GM19463 (cell line): ENCODE data around the gene BRF1.
"Not testable (repeated sequence)": the region's sequence is repeated elsewhere in the genome, so short reads cannot be mapped to it uniquely, and the experiment has no call there.

ENCODE experiments used
- ATAC-seq: cut with Tn5 transposase; IDR thresholded peaks from one replicate; pipeline ENCODE4 v1.9.1; 2021; ENCODE audit warnings: mild to moderate bottlenecking, moderate library complexity; ENCODE audit not compliant: unreplicated experiment

The BRF1 gene

DNA sequence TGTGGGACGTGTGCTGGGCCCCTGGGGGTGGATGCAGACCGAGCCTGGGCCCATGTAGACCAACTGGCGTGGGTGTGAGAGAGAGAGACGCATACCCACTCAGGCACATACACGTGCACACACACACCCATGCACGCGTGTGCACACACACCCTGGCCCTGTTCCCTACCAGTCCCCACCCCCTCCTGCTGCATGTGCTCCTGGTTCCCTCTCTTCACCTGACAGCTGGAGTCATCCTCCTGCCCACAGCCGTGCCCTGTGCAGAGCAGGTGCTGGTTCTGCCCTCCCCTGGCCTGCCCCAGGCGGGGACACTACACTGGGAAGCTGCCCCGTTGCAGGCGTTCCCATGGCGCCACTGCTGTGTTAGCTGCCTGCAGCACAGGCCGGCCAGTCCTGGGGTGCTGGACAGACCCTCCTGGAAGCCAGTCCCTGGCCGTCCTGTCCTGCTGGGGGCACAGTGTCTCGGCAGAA lies 32.3 kb upstream of the BRF1 start:
- no peak for ATAC-seq

DNA sequence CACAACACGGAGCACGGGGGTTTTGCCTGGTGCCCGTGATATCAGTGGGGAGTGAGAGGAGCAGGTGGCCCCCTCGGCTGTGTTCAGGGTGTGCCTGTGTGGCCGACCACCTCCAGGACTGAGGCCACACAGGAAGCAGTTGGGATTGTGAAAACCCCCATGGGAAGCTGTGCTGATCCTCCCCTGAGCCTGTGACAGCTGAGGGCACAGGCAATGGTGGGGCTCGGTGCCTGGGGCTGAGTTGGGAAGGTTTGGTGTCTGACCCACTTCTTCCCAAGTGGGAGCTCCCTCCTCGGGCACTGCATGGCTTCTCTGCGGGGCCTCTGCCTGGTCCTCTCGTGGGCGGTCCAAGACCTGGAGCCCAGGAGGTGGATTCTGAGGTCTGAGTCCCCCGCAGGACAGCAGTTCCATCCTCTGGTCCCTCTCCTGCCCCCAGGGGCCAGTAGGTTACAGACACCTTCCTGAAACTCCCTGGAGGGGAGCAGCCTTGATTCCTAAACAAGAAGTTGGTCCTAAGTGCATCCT lies 31.6 kb upstream of the BRF1 start:
- ATAC-seq: no peak

DNA sequence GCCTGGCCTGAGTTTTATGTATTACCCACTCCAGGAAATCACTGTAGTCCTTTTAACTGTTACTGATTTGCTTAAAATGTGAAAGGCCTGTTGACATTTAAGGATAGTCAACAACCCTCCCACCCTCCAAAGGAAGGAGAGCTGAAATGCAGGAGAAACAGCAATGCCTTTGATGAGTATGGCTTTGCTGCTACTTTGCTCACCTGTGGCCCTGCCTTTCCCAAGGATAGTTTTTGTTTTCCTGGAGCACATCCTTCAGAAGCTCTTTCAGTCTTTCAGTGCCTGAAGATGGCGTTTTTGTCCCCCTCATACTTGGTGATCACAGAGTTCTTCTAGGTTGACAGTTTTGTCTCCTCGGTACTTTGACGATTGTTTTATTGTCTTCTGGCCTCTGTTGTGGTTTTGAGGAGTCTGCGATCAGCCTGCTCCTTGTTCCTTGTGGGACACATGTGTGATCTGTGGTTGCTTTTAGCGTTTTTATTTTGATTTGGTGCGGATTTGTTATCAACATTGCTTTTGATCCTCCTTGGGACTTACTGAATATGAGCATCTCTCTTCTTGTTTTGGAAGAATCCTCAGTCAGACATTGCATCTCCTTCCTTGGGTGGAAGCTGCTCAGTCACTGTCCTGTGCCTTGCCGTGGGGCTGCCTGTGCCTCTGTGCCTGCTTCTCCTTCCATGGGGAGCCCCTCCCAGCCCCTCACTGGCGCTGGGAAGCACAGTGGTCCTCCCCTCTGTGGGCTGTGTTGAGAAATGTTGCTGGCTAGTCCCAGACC lies 31.0 kb upstream of the BRF1 start:
- ATAC-seq: no peak

DNA sequence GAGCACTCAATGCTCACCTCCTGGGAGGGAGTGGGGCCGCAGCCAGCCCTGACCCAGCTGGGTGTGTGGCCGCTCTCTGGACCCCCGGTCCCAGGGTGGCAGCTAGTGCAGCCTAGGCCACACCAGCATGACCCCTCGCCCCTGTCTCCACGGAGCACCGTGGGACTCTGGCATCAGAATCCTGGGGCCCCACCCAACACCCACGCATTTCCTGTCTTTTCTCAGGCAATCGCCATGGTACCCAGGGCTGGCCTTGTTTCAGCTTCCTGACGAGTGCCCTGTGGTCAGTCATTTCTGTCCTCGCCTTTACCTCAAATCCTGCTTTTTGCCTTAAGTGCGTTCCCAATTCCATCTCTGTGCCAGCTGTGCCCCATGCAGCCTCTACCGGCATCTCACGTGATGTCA lies 29.7 kb upstream of the BRF1 start:
- no peak for ATAC-seq

DNA sequence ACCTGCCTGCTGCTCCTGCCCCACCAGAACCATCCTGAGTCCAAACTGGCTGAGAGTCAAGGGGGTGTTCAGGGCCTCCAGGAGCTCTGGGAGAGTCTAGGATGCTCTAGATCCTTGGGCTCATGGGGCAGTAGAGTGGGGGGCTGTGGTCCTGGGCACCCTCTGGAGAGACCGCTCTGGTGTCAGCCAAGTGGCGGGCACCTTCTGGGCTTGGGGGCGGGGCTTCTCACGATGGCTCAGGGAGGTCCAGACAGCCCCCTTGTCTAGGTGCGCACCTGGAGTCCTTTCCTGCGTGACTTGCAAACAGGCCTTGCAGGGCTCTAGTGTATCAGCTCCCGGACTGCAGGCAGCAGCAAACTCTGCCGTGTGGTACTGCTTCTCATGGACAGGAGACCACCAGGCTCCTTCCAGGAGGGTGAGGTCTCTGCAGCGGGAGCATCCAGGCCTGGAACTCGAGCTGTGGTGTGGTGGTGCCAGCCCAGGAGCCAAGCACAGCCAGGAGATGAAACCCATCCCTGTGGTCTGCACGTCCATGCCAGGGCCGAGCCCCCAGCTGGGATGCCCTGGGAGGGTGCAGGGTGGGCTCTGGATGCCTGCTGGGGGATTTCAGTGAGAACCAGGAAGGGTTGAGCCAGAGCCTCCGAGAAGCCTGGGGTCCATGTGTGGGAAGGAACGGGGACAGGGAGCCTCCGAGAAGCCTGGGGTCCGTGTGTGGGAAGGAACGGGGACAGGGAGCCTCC lies 28.8 kb upstream of the BRF1 start:
- ATAC-seq: no peak

DNA sequence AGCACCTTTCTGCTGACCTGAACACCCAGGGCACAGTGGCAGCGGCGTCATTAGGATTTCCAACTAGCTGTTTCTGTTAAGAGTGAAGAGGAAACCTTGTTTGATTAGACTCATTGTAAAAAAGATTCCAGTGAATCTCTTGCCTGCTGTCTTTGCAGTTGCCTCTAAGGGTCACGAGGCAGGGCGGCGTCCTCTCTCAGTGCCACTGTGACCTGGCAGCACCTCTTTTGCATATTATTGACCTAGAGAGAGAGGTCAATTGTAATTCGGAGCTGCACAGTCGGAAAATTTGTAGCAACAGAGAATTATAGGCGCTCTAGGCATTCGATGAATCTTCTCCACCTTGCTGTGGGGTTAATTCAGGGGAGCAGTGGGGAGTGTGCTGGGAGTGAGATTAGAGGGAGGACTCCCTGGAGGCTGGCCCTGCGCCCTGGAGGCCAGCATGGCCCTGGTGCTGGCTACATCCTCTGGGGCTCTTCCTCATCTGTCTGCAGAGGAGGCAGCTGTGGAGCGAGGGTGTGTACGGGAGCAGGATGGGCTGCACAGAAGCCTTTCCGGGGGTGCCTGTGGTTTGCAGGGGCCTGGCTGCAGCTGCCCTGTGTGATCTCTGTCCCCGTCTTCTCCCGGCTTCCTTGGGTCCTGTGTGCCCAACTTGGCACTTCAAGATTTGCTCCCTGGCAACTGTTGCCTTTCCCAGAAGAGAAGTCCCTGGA lies 28.0 kb upstream of the BRF1 start:
- ATAC-seq: no peak

DNA sequence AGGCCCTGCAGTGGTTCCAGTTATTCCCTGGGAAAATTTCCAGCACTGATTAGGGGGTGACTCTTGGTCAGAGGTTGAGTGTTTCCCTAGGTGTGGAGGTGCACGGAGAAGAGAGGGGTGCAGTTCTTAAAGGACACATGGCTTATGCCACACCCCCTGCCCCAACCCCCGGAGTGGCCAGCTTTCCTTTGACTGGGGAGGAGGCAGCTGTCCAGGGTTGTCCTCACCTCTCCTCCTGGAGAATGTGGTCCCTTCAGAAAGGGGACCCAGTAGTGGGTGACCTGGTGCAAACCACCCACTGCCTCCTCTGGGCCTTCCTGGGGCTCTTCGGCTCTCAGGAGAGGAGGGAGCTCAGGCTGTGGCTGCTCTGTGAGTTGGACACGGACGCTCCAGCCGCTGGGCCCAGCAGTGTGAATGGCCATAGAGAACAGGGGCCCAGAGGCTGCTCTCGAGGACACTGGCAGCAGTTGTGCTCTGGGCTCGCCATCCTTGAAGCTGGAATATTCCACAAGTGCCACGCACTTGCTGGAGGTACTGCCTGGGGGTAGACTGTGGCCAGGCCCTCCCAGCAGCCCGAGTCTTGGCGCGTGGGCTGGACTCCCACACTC lies 27.4 kb upstream of the BRF1 start:
- no peak for ATAC-seq

DNA sequence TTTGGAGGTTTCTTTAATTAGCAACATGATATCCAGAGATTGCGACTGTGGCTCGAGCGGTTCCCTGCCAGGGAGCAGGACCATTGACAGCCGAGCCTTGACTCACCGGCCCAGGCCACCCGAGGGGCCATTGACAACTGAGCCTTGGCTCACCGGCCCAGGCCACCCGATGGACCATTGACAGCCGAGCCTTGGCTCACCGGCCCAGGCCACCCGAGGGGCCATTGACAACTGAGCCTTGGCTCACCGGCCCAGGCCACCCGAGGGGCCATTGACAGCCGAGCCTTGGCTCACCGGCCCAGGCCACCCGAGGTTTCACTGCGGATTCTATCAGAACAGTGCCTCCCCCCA lies 26.9 kb upstream of the BRF1 start:
- not testable (repeated sequence) for ATAC-seq

DNA sequence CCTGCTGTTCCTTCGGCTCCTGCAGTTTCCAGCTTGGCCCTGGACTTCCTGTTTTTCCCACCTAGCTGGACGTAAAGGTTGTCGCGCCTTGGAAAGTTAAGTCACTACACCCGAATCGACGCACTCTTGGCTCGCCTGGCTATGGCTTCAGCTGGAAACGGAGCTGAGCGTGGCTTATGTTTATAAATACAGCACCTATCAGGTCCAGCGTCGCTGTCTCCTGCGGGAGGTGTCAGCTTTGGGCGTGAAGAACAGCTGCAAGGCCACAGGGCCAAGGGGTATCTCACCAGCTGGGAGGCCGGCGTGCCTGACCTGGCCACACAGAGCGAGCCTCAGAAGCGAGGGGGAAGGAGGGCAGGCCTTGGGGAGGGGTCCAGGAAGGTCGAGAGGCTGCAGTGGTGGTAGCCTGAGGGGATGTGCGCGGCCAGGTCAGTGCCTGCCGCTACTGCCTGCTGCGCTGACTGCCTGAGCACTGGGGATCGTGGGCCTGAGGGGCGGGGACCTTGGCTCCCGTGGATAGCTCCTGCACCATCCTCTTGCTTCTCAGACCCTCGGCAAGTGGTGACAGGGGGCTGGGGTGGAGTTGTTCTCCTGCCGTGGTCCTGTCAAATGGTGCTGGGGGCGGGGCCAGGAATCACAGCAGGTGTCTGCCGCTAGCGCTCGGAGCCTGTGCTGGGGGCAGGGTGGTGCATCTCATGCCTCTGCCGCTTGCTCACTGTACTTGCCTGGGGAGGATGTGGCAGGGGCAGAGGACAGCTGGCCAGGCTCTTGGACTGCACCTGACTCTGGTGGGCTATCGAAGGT lies 26.3 kb upstream of the BRF1 start:
- no peak for ATAC-seq

DNA sequence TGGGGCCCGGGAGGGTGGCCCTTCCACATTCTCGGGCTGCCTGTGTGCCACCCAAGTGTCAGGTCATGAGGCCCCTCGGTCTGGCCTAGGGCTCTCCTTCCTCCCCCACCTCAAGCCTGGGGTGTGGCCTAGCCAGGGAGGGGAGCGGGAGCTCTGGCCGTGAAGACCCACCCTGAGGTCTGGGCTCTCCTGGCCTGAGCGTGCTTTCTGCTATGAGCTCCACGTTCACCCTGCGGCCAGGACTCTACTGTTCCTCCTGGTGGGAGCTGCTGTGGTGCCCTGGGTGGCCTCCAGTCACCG lies 25.7 kb upstream of the BRF1 start:
- no peak for ATAC-seq

DNA sequence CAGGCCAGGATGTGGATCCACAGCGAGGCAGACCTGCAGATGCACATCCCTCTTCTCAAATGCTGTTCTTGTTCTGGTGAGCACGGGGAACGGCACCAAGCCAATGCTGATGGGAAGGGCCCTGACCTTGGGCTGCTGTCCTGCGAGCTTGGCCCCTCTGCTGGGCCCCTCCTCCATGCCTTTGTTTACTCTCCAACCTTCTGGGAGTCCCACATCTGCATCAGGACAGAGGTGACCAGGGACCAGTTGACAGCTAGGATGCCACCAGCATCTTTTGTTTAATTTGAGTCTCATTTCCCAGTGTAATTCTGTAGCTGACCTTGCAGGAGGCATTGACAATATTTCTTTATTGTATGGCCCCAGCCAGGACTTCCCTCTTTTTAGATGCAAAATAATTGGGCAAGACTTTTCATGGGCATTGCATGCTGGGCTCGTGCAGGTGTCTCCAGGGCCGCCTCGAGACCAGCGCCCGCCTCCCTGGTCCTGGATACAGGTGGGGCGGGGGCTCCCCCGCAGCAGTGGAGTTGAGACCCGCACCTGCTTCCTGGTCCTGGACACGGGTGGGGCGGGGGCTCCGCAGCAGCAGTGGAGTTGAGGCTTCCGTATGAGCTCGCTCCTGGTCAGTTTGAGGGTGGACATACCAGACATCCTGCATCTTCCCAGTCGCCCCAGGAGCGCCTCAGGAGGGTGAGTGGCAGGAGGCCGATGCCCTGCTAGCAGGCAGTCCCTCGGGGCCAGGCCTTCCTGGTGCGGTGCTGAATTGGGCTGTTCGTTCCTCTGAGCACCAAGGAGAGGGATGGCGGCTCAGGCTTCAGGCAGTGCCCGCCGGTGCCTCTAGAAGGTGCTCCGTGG lies 25.1 kb upstream of the BRF1 start:
- no peak for ATAC-seq

DNA sequence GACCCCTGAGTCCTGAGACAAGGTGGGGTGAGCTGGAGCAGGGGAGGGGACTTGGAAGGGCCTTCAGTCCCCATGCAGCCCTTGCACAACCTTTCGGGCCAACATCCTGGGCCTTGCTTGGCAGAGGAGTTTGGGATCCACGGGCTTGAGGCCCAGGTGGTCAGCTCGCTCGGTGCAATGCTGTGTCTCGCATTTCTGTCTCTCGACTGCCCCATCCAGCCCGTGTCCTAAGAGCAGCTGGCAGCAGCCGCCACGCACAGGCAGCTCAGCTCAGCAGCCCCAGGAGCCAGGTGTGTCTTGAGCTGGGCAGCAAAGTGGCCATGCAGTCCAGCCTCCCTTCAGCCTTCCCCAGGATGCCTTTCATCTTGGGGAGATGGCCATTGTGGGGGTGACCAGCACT lies 24.5 kb upstream of the BRF1 start:
- ATAC-seq: no peak

DNA sequence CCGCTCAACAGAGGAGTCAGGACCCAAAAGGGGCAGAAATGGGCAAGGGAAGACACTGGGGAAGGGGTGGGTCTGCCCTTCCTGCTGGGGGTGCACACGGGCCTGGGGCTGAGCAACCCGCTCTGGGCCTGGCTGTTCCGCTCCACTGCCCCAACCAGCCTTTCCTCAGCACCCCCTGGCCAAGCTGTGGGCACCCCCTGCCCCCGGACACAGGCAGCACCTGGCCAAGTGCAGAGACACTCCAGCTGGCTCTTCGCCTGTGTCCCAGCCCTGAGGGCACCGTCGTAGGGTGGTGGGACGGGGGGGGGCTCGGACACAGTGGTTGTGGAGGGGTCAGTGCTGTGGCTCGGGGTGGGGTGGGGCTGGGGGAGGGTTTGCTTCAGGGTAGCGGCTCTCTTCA lies 24.1 kb upstream of the BRF1 start:
- no peak for ATAC-seq

DNA sequence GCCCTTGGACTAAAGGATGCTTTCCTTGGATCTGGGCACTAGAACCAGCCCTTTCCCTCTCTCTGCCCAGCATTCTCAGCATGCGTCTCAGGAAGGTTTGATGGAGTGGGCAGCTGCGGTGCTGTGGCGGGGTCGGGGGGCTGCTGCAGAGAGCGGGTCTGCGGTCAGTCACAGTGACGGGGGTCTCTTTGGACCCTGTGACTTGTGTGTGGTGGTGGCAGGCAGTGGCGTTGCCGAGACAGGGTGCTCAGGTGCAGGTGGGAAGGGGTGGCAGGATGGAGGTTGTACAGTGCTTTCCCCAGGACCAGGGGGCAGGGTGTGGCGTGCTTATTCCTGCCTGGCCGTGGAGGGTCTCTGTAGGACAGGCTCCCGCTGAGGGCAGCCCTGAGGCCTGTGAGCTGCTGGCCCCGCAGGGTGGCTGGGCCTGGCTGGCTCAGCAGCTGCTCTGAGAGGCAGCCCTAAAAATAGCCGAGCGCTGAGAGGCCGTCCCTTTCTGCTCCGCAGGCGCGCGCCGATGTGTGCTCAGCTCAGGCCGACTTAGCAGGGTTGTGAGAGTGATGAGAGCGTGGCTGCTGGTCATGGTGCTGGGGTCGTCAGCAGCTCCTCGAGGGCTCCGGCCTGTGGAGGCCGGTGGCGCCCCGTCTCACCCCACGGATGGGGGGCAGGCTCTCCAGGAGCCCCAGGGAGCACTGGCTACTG lies 23.4 kb upstream of the BRF1 start:
- no peak for ATAC-seq

DNA sequence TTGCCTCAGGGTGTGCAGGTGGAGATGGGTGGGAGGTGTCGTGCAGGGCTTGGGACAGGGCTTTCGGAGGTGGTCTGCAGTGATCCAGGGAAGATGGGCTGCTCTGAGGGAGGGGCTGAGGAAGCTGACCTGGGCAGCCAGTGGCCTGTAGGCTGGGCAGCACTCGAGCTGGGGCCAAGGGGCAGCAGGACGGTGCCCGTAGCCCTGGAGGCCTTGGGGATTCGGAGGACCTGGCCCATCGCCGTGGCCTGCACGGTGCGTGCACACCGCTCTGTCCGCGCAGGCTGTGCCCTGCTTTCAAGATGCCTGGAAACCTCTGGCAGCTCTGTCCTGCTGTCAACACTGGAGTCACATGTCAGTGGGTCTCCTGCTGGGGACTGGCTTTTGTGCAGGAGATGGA lies 22.9 kb upstream of the BRF1 start:
- no peak for ATAC-seq

DNA sequence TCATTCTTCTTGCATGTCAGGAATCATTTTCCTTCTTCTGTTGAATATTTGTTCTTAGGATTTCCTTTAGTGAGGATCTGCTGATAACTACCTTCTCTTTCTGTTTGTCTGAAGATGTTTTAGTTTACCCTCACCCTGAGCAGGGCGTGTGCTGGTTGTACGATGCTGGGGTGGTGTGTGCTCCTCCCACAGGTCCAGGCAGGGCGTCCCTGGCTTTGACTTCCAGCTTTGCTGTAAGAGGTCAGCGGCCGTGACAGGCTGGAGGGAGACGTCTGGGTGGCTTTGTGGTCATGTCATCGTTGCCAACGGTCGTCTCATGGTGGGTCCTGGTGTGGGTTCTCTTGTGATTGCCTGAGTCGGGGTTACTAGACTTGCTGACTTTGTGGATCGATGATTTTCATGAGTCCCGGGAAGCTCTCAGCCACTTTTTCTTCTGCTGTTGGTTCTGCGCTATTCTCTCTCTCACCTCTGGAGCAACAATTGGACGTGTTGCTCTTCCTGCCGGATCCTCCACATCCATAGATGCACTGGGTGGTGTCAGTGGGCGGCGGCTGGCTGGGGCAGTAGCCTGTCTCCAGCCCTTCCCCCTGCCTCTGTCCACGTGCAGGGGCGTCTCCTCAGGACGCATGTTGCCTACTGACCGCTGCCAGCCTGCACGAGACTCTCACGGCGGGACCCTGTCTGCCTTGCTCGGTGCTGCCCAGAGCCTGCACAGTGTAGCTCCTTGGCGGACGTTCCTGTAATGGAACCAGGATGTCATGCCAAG lies 22.2 kb upstream of the BRF1 start:
- ATAC-seq: no peak

DNA sequence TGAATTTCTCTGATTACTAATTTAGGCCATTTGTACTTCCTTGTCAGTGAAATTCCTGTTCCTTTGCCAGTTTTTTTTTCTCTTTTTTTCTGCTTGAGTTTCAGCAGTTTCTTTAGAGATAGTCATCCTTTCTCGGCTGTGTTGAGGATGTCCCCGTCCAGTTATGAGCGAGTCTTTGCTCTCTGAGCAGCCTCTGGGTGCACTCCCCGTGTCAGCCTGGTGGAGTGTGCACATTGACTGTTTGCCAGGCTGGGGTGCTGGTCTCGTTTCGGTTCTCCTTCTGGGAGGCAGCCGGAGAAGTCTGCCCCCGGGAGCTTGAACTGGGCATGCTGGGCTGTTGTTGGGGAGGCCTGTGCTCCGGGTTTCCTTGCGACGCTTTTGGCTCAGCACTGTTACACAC lies 16.7 kb upstream of the BRF1 start:
- no peak for ATAC-seq

DNA sequence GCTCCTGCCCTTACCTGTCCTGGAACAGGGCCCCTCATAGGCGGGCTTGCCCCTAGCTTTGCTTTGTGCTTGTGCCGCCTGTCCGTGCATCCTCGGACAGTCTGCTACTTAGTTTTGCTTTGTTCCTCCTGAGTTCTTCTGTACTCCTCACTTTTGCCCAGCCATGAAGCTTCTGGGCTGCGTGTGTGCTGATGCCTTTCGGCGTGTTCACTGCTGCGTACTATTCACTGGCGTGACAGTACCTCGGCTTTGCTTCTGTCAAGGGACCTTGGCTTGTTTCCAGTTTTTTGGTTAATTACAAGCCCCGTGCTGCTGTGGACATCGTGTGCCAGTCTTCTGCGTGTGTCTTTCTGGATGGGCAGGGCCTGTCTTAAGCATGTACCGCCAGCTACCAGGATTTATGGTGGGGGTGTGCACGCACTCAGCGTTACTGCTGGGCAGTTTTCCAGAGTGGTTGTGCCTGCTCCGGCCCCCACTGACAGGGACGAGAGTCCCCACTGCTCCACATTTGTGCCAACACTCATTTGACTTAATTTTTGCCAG lies 16.2 kb upstream of the BRF1 start:
- ATAC-seq: no peak
